HUDEP-2 (cell line): Measurements from ENCODE around the gene ARID3B.
A peak's percentile ranks its signal among the peaks of the same experiment; 100 is the strongest.

Experiments
- DNase-seq, 76 experiments: peaks; one replicate each; lab custom pipeline; 2025; ENCODE audit not compliant: unreplicated experiment in 76 of 76; lab: John Stamatoyannopoulos, UW

ARID3B gene

GRCh38 chr15:74633781-74634180 is 92.8 kb downstream of the ARID3B start:
- no peak for DNase-seq

- peak in 58 of 76 experiments; percentile 6 to 70 (median 43) for DNase-seq
These were observed 94.2 kb downstream of the ARID3B start for GRCh38 chr15:74635228-74635627.

GRCh38 chr15:74636984-74637383 is 96.0 kb downstream of the ARID3B start:
- no peak for DNase-seq

- DNase-seq: no peak
These were observed 100.1 kb downstream of the ARID3B start for GRCh38 chr15:74641151-74641550.

- DNase-seq: no peak
These were observed 101.3 kb downstream of the ARID3B start for GRCh38 chr15:74642348-74642733.

- no peak for DNase-seq
These were observed 102.0 kb downstream of the ARID3B start for GRCh38 chr15:74642734-74643664.

- DNase-seq: no peak
These were observed 102.7 kb downstream of the ARID3B start for GRCh38 chr15:74643665-74644204.

GRCh38 chr15:74646480-74646879 is 105.5 kb downstream of the ARID3B start:
- DNase-seq: no peak
